ENCODE data around the gene PKDCC.

The PKDCC gene, protein sequence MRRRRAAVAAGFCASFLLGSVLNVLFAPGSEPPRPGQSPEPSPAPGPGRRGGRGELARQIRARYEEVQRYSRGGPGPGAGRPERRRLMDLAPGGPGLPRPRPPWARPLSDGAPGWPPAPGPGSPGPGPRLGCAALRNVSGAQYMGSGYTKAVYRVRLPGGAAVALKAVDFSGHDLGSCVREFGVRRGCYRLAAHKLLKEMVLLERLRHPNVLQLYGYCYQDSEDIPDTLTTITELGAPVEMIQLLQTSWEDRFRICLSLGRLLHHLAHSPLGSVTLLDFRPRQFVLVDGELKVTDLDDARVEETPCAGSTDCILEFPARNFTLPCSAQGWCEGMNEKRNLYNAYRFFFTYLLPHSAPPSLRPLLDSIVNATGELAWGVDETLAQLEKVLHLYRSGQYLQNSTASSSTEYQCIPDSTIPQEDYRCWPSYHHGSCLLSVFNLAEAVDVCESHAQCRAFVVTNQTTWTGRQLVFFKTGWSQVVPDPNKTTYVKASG

GRCh38 chr2:42047488-42048298, at the start of gene PKDCC:
TSS of gene PKDCC (plus strand) at chr2:42048021. CDS start at chr2:42048200, 179 bp downstream.
- peak; percentile 82 for DNase-seq (ENCODE audit: low read depth)

GRCh38 chr2:41998186-41999127, 49.4 kb upstream of the PKDCC start:
- DNase-seq (ENCODE audit: low read depth): no peak

- no peak for DNase-seq (ENCODE audit: low read depth)
Measured at GRCh38 chr2:41999128-41999480, 48.7 kb upstream of the PKDCC start.

DNA sequence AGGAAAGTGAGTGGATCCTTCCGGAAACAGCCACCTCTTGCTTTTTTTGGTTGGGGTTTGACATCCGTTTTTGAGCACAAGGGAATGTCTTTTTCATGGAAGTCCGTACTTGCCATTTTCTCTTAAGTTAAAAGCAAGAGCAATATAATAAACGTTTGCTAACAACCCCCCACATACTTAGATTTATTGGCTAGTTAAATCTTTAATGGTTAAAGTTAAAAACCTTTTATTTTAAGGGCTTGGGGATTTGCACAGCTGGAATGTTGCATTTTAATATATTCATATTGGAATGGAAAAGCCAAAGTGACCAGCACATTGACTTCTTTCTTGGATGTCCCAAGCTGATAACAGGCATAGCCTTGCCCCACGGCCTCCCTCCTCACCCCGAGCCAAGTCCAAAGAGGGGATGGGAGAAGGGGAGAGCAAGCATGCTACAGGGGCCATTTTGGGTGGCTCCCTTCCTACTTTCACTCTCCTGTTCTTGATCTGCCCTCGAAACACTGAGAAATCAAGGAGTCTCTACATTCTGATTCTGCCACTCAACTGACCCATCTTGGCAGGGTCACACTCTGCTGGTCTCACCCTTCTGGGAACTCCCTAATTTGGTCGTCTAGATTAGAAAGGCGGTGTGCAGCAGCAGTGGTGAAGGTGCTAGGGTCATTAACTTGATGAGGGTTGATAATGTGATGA, 48.1 kb upstream of the PKDCC start:
- DNase-seq (ENCODE audit: low read depth): no peak

DNA sequence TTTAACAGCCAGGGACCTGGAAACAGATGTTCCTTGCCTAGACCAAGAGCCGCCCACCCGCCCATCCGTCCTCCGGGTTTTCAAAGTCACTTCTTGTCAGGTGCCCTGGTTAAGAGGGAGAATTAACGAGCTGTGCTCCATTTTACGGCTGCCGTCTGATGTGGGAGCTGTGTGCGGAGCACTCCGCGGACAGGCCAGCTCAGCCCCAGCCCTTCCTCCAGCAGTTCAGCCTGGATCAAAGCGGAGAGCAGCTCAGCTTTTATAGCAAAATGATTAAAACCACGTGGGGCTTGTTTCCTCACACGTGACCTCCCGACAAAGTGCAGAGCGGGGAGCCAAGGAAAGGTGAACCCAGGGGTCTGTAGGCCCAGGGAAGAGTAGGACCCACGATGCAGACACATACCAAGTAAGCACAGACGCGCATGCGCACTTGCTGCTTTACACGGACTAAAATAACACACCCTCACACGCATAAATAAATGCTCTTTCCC, 46.1 kb upstream of the PKDCC start:
- DNase-seq (ENCODE audit: low read depth): peak; percentile 42

DNA sequence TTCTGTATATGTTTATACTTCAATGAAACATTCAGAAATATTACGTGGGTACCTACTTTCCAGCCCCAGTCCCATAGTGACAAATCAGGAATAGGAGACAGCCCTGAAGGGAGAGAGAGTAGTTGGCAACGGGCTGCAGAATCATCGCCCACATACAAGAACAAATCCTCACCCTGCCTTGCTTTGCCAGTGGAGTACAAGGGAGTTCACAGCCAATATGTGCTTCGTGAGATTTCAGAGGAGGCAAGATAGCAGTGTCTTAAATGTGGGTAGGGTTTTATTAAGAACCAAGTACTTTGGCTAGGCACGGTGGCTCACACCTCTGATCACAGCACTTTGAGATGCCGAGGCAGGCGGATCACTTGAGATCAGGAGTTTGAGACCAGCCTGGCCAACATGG, 40.3 kb upstream of the PKDCC start:
- no peak for DNase-seq (ENCODE audit: low read depth)

DNA sequence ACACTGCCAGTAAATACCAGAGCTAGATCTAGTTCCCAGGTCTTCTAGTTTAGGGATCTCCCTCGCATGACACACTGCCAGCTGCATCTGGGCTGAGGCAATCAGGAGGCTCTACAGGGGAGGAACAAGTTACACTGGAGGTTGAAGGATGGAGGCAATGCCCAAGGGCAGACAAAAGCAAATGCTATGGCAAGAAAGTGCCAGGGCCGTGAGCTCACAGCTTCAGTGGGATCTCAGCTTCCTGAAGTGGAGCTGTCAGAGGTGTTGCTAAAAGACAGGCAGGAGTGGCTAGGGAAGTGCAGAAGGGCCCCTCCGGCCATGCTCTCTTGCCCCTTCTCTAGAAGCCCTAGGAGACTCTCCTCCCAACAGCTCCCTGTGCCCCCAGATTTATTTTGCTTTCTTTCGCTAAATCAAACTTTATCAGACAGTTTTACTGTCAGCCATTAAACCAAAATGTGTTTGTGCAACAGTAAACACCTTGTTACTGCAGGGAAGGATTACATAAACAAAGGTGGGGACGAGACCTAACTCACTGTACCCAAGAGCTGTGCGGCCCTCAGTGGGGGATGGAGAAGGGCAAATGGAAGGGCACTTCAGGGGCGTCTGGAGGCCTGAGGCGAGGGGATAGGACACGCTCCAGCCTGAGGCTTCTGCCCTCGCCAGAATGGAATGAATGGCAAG, 39.4 kb upstream of the PKDCC start:
- DNase-seq (ENCODE audit: low read depth): peak; percentile 18

DNA sequence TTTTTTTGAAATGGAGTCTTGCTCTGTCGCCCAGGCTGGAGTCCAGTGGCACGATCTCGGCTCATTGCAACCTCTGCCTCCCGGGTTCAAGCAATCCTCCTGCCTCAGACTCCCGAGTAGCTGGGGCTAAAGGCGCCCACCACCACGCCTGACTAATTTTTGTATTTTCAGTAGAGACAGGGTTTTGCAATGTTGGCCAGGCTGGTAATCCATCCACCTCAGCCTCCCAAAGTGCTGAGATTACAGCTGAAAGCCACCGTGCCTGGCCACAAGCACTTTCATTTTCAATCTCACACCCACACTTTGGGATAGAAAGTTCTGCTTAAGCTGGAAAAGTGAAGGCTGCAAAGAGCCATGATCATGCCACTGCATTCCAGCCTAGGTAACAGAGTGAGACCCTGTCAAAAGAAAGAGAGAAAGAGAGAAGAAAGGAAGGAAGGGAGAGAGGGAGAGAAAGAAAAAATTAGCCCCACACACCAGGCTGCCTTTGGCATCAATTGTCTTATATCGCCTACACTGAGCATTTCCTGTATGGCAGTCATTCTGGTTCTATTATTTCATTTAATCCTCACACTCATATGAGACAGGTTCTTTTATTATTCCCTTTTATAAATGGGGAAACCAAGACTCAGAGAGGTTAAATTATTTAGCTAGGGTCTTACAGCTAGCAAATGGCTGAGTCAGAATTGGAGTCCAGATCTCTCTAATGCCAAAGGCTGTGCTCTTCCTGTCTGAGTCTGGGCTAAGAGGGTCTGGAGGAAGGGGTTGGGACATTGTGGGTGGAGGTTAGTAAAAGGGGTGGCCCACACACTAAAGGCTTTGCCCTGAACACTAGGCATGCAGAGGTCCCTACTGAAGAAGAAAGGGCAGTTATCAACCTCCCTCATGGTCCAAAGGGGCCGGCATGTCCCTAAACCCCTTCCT, 37.9 kb upstream of the PKDCC start:
- DNase-seq (ENCODE audit: low read depth): no peak

GRCh38 chr2:42010743-42011298, 37.0 kb upstream of the PKDCC start:
- DNase-seq (ENCODE audit: low read depth): peak; percentile 91

DNA sequence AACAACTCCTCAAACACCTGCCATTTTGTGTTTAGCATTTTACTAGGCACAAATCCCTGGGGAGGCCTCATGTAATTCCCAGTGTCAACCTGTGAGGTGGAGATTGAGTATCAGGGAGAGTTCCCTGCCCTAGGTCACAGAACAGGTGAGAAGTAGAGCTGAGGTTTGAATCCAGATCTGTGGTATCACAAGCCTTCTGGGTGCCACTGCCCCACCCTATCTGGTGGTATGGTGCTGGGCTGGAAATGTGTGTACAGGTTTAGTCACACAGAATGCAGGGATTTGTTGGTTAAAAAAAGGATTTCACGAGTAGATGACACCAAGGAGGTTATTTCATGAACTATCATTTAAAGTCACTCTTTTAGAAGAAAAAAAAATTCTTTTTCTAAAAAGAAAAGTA, 35.7 kb upstream of the PKDCC start:
- DNase-seq (ENCODE audit: low read depth): no peak

GRCh38 chr2:42012651-42013050, 35.2 kb upstream of the PKDCC start:
- no peak for DNase-seq (ENCODE audit: low read depth)

- DNase-seq (ENCODE audit: low read depth): no peak
Measured at GRCh38 chr2:42013409-42013808, 34.4 kb upstream of the PKDCC start.

GRCh38 chr2:42021464-42021863, 26.4 kb upstream of the PKDCC start:
- DNase-seq (ENCODE audit: low read depth): peak; percentile 74

- peak; percentile 66 for DNase-seq (ENCODE audit: low read depth)
Measured at GRCh38 chr2:42025151-42025582, 22.7 kb upstream of the PKDCC start.

GRCh38 chr2:42026272-42026671, 21.5 kb upstream of the PKDCC start:
- no peak for DNase-seq (ENCODE audit: low read depth)

GRCh38 chr2:42028571-42029148, 19.2 kb upstream of the PKDCC start:
- peak; percentile 34 for DNase-seq (ENCODE audit: low read depth)

DNA sequence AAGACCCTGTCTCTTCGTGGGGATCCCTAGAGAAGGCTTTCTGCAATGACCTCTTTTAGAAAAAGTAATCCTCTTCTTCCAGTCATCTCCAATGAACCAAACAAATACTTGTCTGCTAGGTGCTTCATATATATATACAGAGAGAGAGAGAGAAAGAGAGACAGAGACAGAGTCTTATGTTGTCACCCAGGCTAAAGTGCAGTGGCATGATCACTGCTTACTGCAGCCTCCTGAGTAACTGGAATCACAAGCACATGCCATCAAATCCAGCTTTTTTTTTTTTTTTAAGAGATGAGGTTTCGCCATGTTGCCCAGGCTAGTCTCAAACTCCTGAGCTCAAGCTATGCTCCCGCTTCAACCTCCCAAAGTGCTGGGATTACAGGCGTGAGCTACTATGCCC, 18.6 kb upstream of the PKDCC start:
- no peak for DNase-seq (ENCODE audit: low read depth)

GRCh38 chr2:42029639-42030199, 18.1 kb upstream of the PKDCC start:
- DNase-seq (ENCODE audit: low read depth): no peak
